A673 (cell line): ENCODE results near the gene NUDCD3. TPM values are rescaled to one million over a fixed set of nuclear protein-coding genes. Genes with fewer than 3 reads are reported as not detected.

ENCODE experiments used
- BruUV-seq: library from RNA; stranded (reverse); fragments of 400-500 nt; replicated peaks from 2 replicates; lab custom pipeline; 2021; lab: Mats Ljungman, UMichigan
- CTCF ChIA-PET: fragments of 300-600 bp; sonication (Branson Sonifier 250); formaldehyde crosslinking; loops from one replicate; lab custom pipeline; 2022; ENCODE audit warnings: antibody characterized with exemption; lab: Charles Lee
- POLR2A ChIA-PET: fragments of 300-600 bp; sonication (Branson Sonifier 250); formaldehyde crosslinking; loops from one replicate; lab custom pipeline; 2022; ENCODE audit warnings: antibody characterized with exemption; ENCODE audit not compliant: low non-redundant PET; lab: Charles Lee
- DNase-seq: peaks from one replicate; pipeline ENCODE4 v3.0.0-alpha.2; 2015; ENCODE audit warnings: low spot score
- H3K27ac ChIP-seq: fragments of 200-600 bp; sonication (generic); 2 replicates; pipeline ENCODE4 v1.5.1; 2016; ENCODE audit warnings: mixed run types, low read depth, mild to moderate bottlenecking, mixed read lengths, antibody characterized with exemption, low read length; ENCODE audit not compliant: poor library complexity, severe bottlenecking
- H3K27me3 ChIP-seq: fragments of 200-600 bp; sonication (generic); replicated peaks from 2 replicates; pipeline ENCODE4 v1.6.1; 2017; ENCODE audit warnings: mixed run types, low read depth, mild to moderate bottlenecking, mixed read lengths, antibody characterized with exemption, low read length; ENCODE audit not compliant: insufficient read depth, poor library complexity
- H3K36me3 ChIP-seq: fragments of 200-600 bp; sonication (generic); 2 replicates; pipeline ENCODE4 v1.6.1; 2016; ENCODE audit warnings: mixed run types, mild to moderate bottlenecking, mixed read lengths, antibody characterized with exemption, low read length; ENCODE audit not compliant: insufficient read depth, poor library complexity, severe bottlenecking
- H3K4me1 ChIP-seq: fragments of 200-600 bp; sonication (generic); 2 replicates; pipeline ENCODE4 v1.6.1; 2017; ENCODE audit warnings: mixed run types, mild to moderate bottlenecking, mixed read lengths, antibody characterized with exemption, low read length; ENCODE audit not compliant: insufficient read depth, poor library complexity, severe bottlenecking
- H3K4me3 ChIP-seq: fragments of 200-600 bp; sonication (generic); 2 replicates; pipeline ENCODE4 v1.5.1; 2016; ENCODE audit warnings: low read depth, mixed run types, mild to moderate bottlenecking, mixed read lengths, low read length; ENCODE audit not compliant: poor library complexity, severe bottlenecking
- H3K9me3 ChIP-seq: fragments of 200-600 bp; sonication (generic); 2 replicates; pipeline ENCODE4 v1.6.1; 2016; ENCODE audit warnings: mixed run types, low read depth, mild to moderate bottlenecking, mixed read lengths, antibody characterized with exemption, low read length; ENCODE audit not compliant: poor library complexity, severe bottlenecking
- CTCF ChIP-seq: fragments of 300-800, 200-600 bp; sonication (generic); conservative IDR thresholded peaks from 2 replicates; pipeline ENCODE4 v1.5.1; 2017; ENCODE audit warnings: low read depth, mild to moderate bottlenecking, antibody characterized with exemption, low read length, moderate library complexity, mixed read lengths
- EZH2 ChIP-seq: fragments of 200-600 bp; sonication (generic); IDR thresholded peaks from 2 replicates; pipeline ENCODE4 v1.6.1; 2017; ENCODE audit warnings: borderline replicate concordance, low read depth, mild to moderate bottlenecking, mixed read lengths, antibody characterized with exemption, low read length; ENCODE audit not compliant: poor library complexity, severe bottlenecking
- intact Hi-C: fragments of 100-400 bp; cut with micrococcal nuclease; formaldehyde crosslinking; loops from one replicate; pipeline ENCODE4 v1.10.0; 2022; ENCODE audit not compliant: unreplicated experiment
- total RNA-seq: library from RNA; stranded (reverse); gene quantifications from 2 replicates; pipeline ENCODE4 v1.2.3, GENCODE V29; 2021

The NUDCD3 gene
- total RNA-seq, 1 experiment from 2014 or later: 119 TPM

GRCh38 chr7:44377134-44377463 lies 113.4 kb downstream of the NUDCD3 start:
- intact Hi-C loops: no loop called here
- Histone ChIP-seq H3K4me1 (no peaks in the 10 kb centered on the region), H3K36me3 (no peaks in the 10 kb centered on the region), H3K27ac (no peak overlapping the region), H3K27me3 (no peaks in the 10 kb centered on the region), H3K9me3 (no peaks in the 10 kb centered on the region), H3K4me3 (no peak overlapping the region)
- no peak for TF ChIP-seq EZH2
- TF ChIP-seq CTCF: no peak
- ChIA-PET POLR2A (no interaction called here), CTCF (no interaction called here)
- DNase-seq: no peak
- no TSS peak for BruUV-seq

DNA sequence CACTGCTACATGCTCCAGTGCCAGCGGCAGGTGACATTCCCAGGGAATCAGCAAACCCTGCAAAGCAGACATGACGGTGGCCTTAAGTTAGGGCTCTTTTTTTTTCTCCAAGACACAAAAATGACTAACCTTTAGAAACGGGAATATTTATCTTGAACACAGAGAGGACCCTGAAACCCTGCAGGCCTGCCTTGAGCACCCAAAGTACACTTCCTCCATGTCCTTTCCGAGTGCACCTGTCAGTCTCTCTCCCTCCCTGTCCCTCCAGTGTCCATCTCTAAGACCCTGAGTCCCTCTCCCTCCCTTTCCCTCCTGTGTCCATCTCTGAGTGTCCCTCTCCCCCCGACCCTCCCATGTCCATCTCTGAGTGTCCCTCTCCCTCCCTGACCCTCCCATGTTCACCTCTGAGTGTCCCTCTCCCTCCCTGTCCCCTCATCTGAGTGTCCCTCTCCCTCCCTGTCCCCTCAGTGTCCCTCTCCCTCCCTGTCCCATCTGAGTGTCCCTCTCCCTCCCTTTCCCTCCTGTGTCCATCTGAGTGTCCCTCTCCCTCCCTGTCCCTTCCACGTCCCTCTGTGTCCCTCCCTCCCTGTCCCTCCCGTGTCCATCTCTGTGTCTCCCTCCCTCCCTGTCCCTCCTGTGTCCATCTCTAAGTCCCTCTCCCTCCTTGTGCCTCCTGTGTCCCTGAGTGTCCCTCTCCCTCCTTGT lies 113.9 kb downstream of the NUDCD3 start:
- TF ChIP-seq EZH2 (no peak), CTCF (no peak)
- POLR2A ChIA-PET: no interaction called here
- H3K36me3 ChIP-seq: no peaks in the 10 kb centered on the region
- peaks cover 3% of the 10 kb centered on the region for H3K27me3 ChIP-seq
- CTCF ChIA-PET: no interaction called here
- H3K9me3 ChIP-seq: no peaks in the 10 kb centered on the region
- H3K27ac ChIP-seq: no peak overlapping the region
- H3K4me3 ChIP-seq: no peak overlapping the region
- H3K4me1 ChIP-seq: no peaks in the 10 kb centered on the region
- BruUV-seq: no TSS peak
- intact Hi-C loops: no loop called here
- no peak for DNase-seq

DNA sequence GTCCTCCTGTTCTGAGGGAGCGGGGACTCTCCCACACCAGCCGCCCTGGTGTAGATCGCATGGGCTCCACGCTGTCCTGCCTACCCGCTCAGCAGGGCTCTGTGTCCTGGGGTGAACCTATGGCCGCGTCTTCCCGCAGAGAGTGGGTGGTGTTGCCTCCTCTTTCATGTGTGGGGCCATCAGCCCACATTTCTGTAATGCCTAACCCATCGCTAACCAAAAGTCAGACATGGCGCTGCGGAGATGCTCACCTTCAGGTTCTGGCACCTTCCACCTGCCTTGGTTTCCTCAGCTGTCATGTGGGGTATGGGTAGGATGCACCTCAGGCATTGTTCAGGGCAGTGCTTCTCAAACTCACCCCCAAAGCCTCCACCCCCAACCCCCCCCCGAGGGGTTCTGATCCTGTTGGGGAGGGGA lies 114.5 kb downstream of the NUDCD3 start:
- no peaks in the 10 kb centered on the region for H3K4me1 ChIP-seq
- H3K36me3 ChIP-seq: no peaks in the 10 kb centered on the region
- BruUV-seq: no TSS peak
- CTCF ChIA-PET: interaction anchor here (0.6 kb wide), 1 partner anchor 134 kb away, joined by 3 read pairs; no protein-coding TSS in a partner anchor
- TF ChIP-seq EZH2 (no peak), CTCF (no peak)
- no peaks in the 10 kb centered on the region for H3K9me3 ChIP-seq
- DNase-seq: no peak
- H3K27ac ChIP-seq: no peak overlapping the region
- no peak overlapping the region for H3K4me3 ChIP-seq
- intact Hi-C loops: no loop called here
- POLR2A ChIA-PET: interaction anchor here (0.5 kb wide), 1 partner anchor 190 kb away, joined by 3 read pairs; no protein-coding TSS in a partner anchor
- peaks cover 3% of the 10 kb centered on the region for H3K27me3 ChIP-seq
